ENCODE measurements around the gene NDUFA1.
"Not testable (repeated sequence)": the region's sequence is repeated elsewhere in the genome, so short reads cannot be mapped to it uniquely, and the experiment has no call there.

Gene NDUFA1

DNA sequence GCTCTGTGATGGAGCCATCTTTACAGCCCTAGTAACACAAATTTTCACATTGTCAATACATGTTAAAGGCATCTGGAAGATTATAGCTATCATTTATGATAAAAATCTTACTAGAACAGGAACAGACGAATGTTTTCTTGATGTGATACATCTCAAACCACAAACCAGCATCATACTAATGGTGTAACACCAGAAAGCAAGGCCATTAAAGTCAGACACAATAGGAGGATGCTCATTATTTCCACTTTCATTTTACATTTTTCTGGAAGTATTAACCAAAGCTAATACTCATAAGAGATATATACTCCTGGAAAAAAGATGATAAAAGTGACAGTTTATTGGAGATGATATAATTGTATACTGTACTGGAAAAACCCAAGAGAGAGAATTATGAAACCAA lies 29.3 kb downstream of the NDUFA1 start:
- DNase-seq (ENCODE audit: low read depth, low spot score): no peak

DNA sequence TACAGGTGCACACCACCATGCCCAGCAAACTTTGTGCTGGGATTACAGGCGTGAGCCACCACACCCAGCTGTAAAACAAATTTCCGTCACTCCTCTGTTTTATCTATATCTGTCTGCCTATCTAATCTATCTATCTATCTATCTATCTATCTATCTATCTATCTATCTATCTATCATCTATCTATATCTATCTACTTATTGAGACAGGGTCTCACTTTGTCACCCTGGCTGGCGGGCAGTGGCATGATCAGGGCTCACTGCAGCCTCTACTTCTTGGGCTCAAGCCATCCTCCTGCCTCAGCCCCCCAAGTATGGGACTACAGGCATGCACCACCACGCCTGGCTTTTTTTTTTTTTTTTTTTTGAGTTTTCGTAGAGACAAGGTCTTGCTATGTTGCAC lies 44.7 kb downstream of the NDUFA1 start:
- no peak for DNase-seq (ENCODE audit: low read depth, low spot score)

DNA sequence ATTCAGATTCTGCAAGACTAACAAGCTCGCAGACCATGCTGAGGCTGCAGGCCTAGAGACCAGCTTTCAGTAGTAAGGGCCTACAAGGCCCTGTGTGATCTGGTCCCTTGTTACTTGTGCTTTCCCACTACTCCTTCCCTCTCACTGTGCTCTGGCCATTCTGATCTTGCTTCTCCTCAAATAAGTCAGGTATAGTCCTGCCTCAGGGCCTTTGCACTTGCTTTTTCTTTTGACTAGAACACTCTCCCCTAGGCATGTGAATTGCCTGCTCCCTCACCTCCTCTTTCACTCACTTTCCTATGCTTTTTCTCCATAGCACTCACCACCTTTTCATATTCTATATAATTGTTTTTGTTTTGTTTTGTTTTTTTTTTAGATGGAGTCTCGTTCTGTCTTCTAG lies 46.2 kb downstream of the NDUFA1 start:
- DNase-seq (ENCODE audit: low read depth, low spot score): no peak

DNA sequence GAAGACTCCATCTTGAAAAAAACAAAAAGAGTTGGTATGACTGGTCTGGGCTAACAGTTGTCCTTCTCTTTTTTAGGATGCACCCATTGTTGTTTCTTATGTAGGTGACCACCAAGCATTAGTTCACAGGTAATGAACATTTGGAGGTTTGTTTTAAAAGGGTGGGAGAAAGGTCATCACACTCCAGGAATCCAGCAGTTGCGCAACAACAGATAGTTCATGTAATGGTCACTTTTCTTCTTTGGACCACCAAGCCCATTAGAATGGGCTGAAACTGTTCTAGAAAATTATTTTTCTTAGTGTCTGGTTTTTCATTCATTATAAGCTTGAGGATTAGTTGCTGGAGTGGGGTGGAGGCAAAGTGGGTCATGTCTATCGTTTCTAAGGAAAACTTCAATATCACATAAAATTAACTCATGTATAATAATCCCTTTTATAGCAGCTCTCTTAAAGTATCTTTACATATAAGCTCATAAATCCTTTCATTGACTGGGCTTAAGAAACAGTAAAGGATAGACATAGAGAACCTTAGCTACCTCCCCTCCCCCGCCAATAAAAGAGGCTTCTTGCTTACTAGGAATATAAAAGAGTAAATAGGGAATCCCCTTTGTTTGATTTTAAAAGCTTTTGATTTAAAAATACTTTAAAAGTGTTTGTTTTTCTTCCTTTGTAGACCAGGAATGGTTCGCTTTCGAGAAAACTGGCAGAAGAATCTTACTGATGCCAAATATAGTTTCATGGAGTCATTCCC lies 48.4 kb downstream of the NDUFA1 start:
- DNase-seq (ENCODE audit: low read depth, low spot score): no peak

DNA sequence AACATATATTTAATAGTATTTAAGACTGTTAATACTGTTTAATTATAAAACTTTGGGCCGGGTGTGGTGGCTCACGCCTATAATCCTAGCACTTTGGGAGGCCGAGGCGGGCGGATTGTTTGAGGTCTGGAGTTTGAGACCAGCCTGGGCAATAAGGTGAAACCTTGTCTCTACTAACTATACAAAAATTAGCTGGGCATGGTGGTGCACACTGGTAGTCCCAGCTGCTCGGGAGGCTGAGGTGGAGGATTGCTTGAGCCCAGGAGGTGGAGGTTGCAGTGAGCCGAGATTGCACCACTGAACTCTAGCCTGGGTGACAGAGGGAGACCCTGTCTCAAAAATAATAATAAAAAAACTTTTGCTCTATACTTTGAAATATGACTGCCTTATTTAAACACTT lies 50.8 kb downstream of the NDUFA1 start:
- not testable (repeated sequence) for DNase-seq (ENCODE audit: low read depth, low spot score)
